ENCODE data around the gene SYCP3. TPM values are rescaled to one million over a fixed set of nuclear protein-coding genes. Genes with fewer than 3 reads are reported as not detected.

The SYCP3 gene
- total RNA-seq, 1 donor from 2014 or later: 0.64 TPM

- H3K4me3 ChIP-seq: no peak overlapping the region
- TF ChIP-seq, protein P1, sequence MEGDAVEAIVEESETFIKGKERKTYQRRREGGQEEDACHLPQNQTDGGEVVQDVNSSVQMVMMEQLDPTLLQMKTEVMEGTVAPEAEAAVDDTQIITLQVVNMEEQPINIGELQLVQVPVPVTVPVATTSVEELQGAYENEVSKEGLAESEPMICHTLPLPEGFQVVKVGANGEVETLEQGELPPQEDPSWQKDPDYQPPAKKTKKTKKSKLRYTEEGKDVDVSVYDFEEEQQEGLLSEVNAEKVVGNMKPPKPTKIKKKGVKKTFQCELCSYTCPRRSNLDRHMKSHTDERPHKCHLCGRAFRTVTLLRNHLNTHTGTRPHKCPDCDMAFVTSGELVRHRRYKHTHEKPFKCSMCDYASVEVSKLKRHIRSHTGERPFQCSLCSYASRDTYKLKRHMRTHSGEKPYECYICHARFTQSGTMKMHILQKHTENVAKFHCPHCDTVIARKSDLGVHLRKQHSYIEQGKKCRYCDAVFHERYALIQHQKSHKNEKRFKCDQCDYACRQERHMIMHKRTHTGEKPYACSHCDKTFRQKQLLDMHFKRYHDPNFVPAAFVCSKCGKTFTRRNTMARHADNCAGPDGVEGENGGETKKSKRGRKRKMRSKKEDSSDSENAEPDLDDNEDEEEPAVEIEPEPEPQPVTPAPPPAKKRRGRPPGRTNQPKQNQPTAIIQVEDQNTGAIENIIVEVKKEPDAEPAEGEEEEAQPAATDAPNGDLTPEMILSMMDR (IDR thresholded peaks at IDR 0.05): no peak
- H3K27me3 ChIP-seq: no peaks in the 10 kb centered on the region
- H3K27ac ChIP-seq: no peak overlapping the region
- peaks cover 8% of the 10 kb centered on the region for H3K4me1 ChIP-seq
- intact Hi-C loops (cut with DNase I): no loop called here
- no peaks in the 10 kb centered on the region for H3K9me3 ChIP-seq
- no peak for DNase-seq
- H3K36me3 ChIP-seq: peaks cover 72% of the 10 kb centered on the region
- ATAC-seq: no peak
Measured at GRCh38 chr12:101768781-101769180, 29.5 kb upstream of the SYCP3 start.

DNA sequence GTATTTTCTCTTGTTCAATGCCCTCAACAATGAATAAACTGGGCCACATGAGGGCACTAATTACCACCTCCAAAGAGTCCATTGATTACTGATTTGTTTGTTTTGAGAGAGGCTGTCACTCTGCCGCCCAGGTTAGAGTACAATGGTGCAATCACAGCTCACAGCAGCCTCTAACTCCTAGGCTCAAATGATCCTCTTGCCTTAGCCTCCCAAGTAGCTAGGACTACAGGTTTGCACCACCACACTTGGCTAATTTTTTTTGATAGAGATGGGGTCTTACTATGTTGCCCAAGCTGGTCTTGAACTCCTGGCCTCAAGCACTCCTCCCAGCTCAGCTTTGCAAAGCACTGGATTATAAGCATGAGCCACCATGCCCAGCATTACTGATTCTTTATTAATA, 28.3 kb upstream of the SYCP3 start:
- Histone ChIP-seq H3K36me3 (peaks cover 67% of the 10 kb centered on the region), H3K27ac (no peak overlapping the region), H3K4me3 (no peak overlapping the region), H3K4me1 (peaks cover 10% of the 10 kb centered on the region), H3K27me3 (no peaks in the 10 kb centered on the region), H3K9me3 (no peaks in the 10 kb centered on the region)
- ATAC-seq (no peak), DNase-seq (no peak)
- TF ChIP-seq, protein P1 (IDR thresholded peaks at IDR 0.05): no peak
- intact Hi-C loops (cut with DNase I): no loop called here

DNA sequence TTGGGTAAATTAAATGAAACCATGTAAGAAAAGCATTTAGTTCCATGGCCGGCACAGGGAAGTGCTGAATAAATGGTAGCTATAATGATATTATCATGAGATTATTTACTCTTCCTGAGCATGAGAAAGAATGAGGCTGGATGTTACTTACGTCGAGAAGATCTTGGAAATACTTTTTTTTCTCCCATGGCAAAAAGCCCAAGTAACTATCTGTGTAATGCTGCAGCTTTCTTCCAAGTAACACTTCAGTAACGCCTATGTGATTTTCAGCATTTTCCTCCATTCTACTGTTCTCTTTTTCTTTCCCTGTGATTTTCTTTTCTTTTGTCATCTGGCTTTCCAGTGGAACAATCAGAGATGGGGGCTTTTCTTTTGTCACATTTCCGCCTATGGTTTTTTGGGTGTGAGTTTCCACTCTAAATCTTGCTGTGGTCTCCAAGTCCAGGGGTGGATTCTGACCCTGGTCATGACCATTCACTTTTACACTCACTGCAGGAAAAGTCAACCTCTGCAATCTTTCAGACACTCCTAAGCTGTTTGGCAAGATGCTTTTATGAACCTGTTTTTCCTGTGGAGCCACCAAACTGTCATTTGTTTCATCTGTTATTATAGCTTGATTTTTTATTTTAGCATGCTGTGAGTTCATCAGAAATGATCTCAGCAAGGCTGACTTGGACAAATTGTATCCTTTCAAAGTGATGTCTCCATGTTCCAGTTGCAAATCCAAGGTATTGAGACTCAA, 25.0 kb upstream of the SYCP3 start:
- DNase-seq (no peak), ATAC-seq (no peak)
- Histone ChIP-seq H3K27me3 (no peaks in the 10 kb centered on the region), H3K4me1 (peaks cover 22% of the 10 kb centered on the region), H3K4me3 (no peak overlapping the region), H3K9me3 (no peaks in the 10 kb centered on the region), H3K36me3 (peaks cover 63% of the 10 kb centered on the region), H3K27ac (no peak overlapping the region)
- TF ChIP-seq, protein P1 (IDR thresholded peaks at IDR 0.05): no peak
- intact Hi-C loops (cut with DNase I): no loop called here

DNA sequence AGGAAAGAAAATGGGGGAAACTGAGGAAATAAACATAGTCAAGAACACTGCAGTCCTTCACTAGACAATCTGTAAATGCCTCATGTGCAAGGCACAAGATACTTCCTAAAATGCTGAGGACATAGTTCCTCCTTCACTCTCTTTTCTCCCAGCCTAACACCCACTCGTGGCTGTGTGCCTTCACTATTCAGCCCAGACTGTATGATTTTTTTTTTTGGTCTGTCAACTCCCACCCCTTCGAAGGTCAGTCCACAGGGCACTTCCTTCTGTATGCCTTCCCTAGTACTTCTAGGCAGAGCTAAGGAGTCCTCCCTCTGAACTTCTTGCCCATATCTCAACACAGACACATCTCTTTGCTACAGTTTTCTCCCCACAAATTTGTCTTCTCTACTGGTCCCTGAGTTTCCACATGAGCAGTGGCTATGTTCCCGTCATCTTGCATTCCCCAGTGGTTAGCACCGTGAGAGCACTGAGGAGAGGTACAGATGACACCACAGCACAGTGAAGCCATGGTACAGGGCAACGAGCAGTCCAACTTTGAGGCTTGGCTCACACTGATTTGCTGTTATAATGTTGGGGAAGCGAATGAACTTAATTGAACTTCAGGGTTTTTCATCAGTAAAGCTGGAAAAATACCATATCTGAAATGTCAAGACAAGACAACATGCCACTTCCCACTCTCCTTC, 24.1 kb upstream of the SYCP3 start:
- Histone ChIP-seq H3K36me3 (peaks cover 65% of the 10 kb centered on the region), H3K9me3 (no peaks in the 10 kb centered on the region), H3K4me1 (peaks cover 22% of the 10 kb centered on the region), H3K27ac (peak overlapping the region; percentile 0), H3K27me3 (no peaks in the 10 kb centered on the region), H3K4me3 (no peak overlapping the region)
- DNase-seq (no peak), ATAC-seq (peak; percentile 93)
- TF ChIP-seq, protein P1 (IDR thresholded peaks at IDR 0.05): no peak
- intact Hi-C loops (cut with DNase I): no loop called here

GRCh38 chr12:101761781-101762180, 22.5 kb upstream of the SYCP3 start:
- intact Hi-C loops (cut with DNase I): no loop called here
- no peaks in the 10 kb centered on the region for H3K9me3 ChIP-seq
- DNase-seq (no peak), ATAC-seq (no peak)
- no peaks in the 10 kb centered on the region for H3K27me3 ChIP-seq
- H3K27ac ChIP-seq: no peak overlapping the region
- TF ChIP-seq, protein P1 (IDR thresholded peaks at IDR 0.05): no peak
- peaks cover 22% of the 10 kb centered on the region for H3K4me1 ChIP-seq
- H3K36me3 ChIP-seq: peaks cover 67% of the 10 kb centered on the region
- H3K4me3 ChIP-seq: no peak overlapping the region
